ENCODE results near the gene DMD. TPM values are rescaled to one million over a fixed set of nuclear protein-coding genes. Genes with fewer than 3 reads are reported as not detected.

DMD gene
- total RNA-seq, 1 donor, result 32.4 TPM

GRCh38 chrX:31115398-31115797 is 2096.0 kb downstream of the DMD start:
- no peak overlapping the region for H3K4me3 ChIP-seq (ENCODE audit: low read depth, low read length)
- no peak for DNase-seq (ENCODE audit: low read depth)
- TF ChIP-seq CTCF (IDR thresholded peaks at IDR 0.05; ENCODE audit: insufficient read depth, low read depth, low read length), result no peak

- no peak for TF ChIP-seq CTCF (IDR thresholded peaks at IDR 0.05; ENCODE audit: insufficient read depth, low read depth, low read length)
- no peak overlapping the region for H3K4me3 ChIP-seq (ENCODE audit: low read depth, low read length)
- no peak for DNase-seq (ENCODE audit: low read depth)
These were observed 2096.5 kb downstream of the DMD start for GRCh38 chrX:31114858-31115257.

- TF ChIP-seq CTCF (IDR thresholded peaks at IDR 0.05; ENCODE audit: insufficient read depth, low read depth, low read length), result no peak
- no peak for DNase-seq (ENCODE audit: low read depth)
- no peak overlapping the region for H3K4me3 ChIP-seq (ENCODE audit: low read depth, low read length)
These were observed 2098.9 kb downstream of the DMD start for GRCh38 chrX:31112226-31112999.

- no peak overlapping the region for H3K4me3 ChIP-seq (ENCODE audit: low read depth, low read length)
- no peak for DNase-seq (ENCODE audit: low read depth)
- no peak for TF ChIP-seq CTCF (IDR thresholded peaks at IDR 0.05; ENCODE audit: insufficient read depth, low read depth, low read length)
These were observed 2100.7 kb downstream of the DMD start for GRCh38 chrX:31110657-31111056.

- no peak for TF ChIP-seq CTCF (IDR thresholded peaks at IDR 0.05; ENCODE audit: insufficient read depth, low read depth, low read length)
- DNase-seq (ENCODE audit: low read depth), result peak; percentile 2
- H3K4me3 ChIP-seq (ENCODE audit: low read depth, low read length), result no peak overlapping the region
These were observed 2111.7 kb downstream of the DMD start for GRCh38 chrX:31099536-31100090.

- H3K4me3 ChIP-seq (ENCODE audit: low read depth, low read length), result no peak overlapping the region
- no peak for DNase-seq (ENCODE audit: low read depth)
- TF ChIP-seq CTCF (IDR thresholded peaks at IDR 0.05; ENCODE audit: insufficient read depth, low read depth, low read length), result no peak
These were observed 2113.3 kb downstream of the DMD start for GRCh38 chrX:31098079-31098478.
